IMR-90 (cell line): ENCODE measurements around the gene CD93. TPM values are rescaled to one million over a fixed set of nuclear protein-coding genes. Genes with fewer than 3 reads are reported as not detected.

Experiments used
- ATAC-seq: fragments of 200-7000 bp; cut with Tn5 transposase; 2 replicates; pipeline ENCODE4 v1.9.1; 2020; ENCODE audit warnings: low read depth, mild to moderate bottlenecking, moderate library complexity
- BruUV-seq: library from RNA; stranded (reverse); fragments of 400-500 nt; replicated peaks from 2 replicates; lab custom pipeline; 2021; lab: Mats Ljungman, UMichigan
- CTCF ChIA-PET: fragments of 300-600 bp; formaldehyde crosslinking; extraction: SDS; loops from one replicate; lab custom pipeline; 2021; ENCODE audit warnings: antibody characterized with exemption; lab: Yijun Ruan, JAX
- POLR2A ChIA-PET: fragments of 300-600 bp; sonication (Branson Sonifier 250); formaldehyde crosslinking; loops from one replicate; lab custom pipeline; 2022; ENCODE audit warnings: antibody characterized with exemption; ENCODE audit not compliant: unreplicated experiment; lab: Charles Lee
- DNase-seq: peaks from one replicate; pipeline ENCODE4 v3.0.0; 2013
- H2AFZ ChIP-seq: replicated peaks from 2 replicates; pipeline ENCODE3; 2013; ENCODE audit warnings: low read length, mild to moderate bottlenecking; ENCODE audit not compliant: poor library complexity
- H2AK5ac ChIP-seq: 2 replicates; pipeline ENCODE4 v1.6.1; 2013; ENCODE audit warnings: low read depth, low read length, inconsistent platforms
- H2AK9ac ChIP-seq: replicated peaks from 2 replicates; pipeline ENCODE3; 2013; ENCODE audit warnings: mild to moderate bottlenecking, low read depth, low read length, moderate library complexity; ENCODE audit not compliant: poor library complexity
- H2BK120ac ChIP-seq: 2 replicates; pipeline ENCODE4 v1.6.1; 2013; ENCODE audit warnings: low read depth, low read length, inconsistent platforms
- H2BK15ac ChIP-seq: 3 replicates; pipeline ENCODE4 v1.6.1; 2013; ENCODE audit warnings: low read depth, low read length, inconsistent platforms
- H2BK20ac ChIP-seq: 2 replicates; pipeline ENCODE4 v1.6.1; 2013; ENCODE audit warnings: low read depth, mild to moderate bottlenecking, inconsistent platforms, low read length, moderate library complexity
- H2BK5ac ChIP-seq: 2 replicates; pipeline ENCODE4 v1.6.1; 2013; ENCODE audit warnings: mild to moderate bottlenecking, low read depth, low read length, inconsistent platforms; ENCODE audit not compliant: poor library complexity, severe bottlenecking
- H3K14ac ChIP-seq: replicated peaks from 2 replicates; pipeline ENCODE4 v1.6.1; 2013; ENCODE audit warnings: low read depth, low read length, inconsistent platforms
- H3K18ac ChIP-seq: 2 replicates; pipeline ENCODE4 v1.6.1; 2013; ENCODE audit warnings: low read depth, low read length, control low read depth
- H3K23ac ChIP-seq: 2 replicates; pipeline ENCODE4 v1.6.1; 2013; ENCODE audit warnings: low read depth, low read length, inconsistent platforms
- H3K27ac ChIP-seq: 2 replicates; pipeline ENCODE4 v1.5.1; 2013; ENCODE audit warnings: mild to moderate bottlenecking, control low read depth, low read length; ENCODE audit not compliant: insufficient read depth
- H3K27me3 ChIP-seq: 2 replicates; pipeline ENCODE4 v1.6.1; 2013; ENCODE audit warnings: low read length; ENCODE audit not compliant: control insufficient read depth, insufficient read depth
- H3K36me3 ChIP-seq: 2 replicates; pipeline ENCODE4 v1.6.1; 2013; ENCODE audit warnings: low read length, mixed read lengths; ENCODE audit not compliant: control insufficient read depth, insufficient read depth
- H3K4ac ChIP-seq: 2 replicates; pipeline ENCODE4 v1.6.1; 2013; ENCODE audit warnings: low read depth, low read length, inconsistent platforms
- H3K4me1 ChIP-seq: 2 replicates; pipeline ENCODE4 v1.6.1; 2013; ENCODE audit warnings: low read length, mixed read lengths; ENCODE audit not compliant: control insufficient read depth, insufficient read depth
- H3K4me2 ChIP-seq: 2 replicates; pipeline ENCODE4 v1.6.1; 2013; ENCODE audit warnings: low read depth, mild to moderate bottlenecking, control low read depth, low read length, moderate library complexity
- H3K4me3 ChIP-seq: 2 replicates; pipeline ENCODE4 v1.5.1; 2013; ENCODE audit warnings: low read depth, mild to moderate bottlenecking, control low read depth, low read length, moderate library complexity; ENCODE audit not compliant: insufficient read depth
- H3K56ac ChIP-seq: 2 replicates; pipeline ENCODE4 v1.6.1; 2013; ENCODE audit warnings: low read length, inconsistent platforms; ENCODE audit not compliant: insufficient read depth; ENCODE audit errors: extremely low read depth
- H3K79me1 ChIP-seq, 2 experiments: 2 replicates each; pipeline ENCODE4 v1.6.1; 2013; ENCODE audit warnings: low read length in 2 of 2, inconsistent platforms in 1 of 2, low read depth in 1 of 2
- H3K9ac ChIP-seq: 2 replicates; pipeline ENCODE4 v1.6.1; 2013; ENCODE audit warnings: low read depth, low read length, control low read depth
- H3K9me1 ChIP-seq: 2 replicates; pipeline ENCODE4 v1.6.1; 2013; ENCODE audit warnings: low read length, inconsistent platforms; ENCODE audit not compliant: insufficient read depth
- H3K9me3 ChIP-seq: 2 replicates; pipeline ENCODE4 v1.6.1; 2013; ENCODE audit warnings: low read length; ENCODE audit not compliant: control insufficient read depth, insufficient read depth
- H4K20me1 ChIP-seq: 2 replicates; pipeline ENCODE4 v1.6.1; 2013; ENCODE audit warnings: low read length, inconsistent platforms; ENCODE audit not compliant: insufficient read depth
- H4K5ac ChIP-seq: 2 replicates; pipeline ENCODE4 v1.6.1; 2013; ENCODE audit warnings: mild to moderate bottlenecking, low read depth, low read length, control low read depth
- H4K8ac ChIP-seq, 2 experiments: 2 replicates each; pipeline ENCODE4 v1.6.1; 2013; ENCODE audit warnings: low read depth in 2 of 2, low read length in 2 of 2, control low read depth in 1 of 2, inconsistent platforms in 1 of 2
- H4K91ac ChIP-seq: 2 replicates; pipeline ENCODE4 v1.6.1; 2013; ENCODE audit warnings: low read depth, low read length, inconsistent platforms; ENCODE audit not compliant: insufficient read depth
- WGBS, 2 experiments: methylation state at CpG; one replicate each; pipeline versions ENCODE4 v1.1.5 to v1.1.7; 2013; ENCODE audit warnings: missing lambda C conversion rate in 2 of 2; ENCODE audit not compliant: insufficient read length in 1 of 2; ENCODE audit errors: extremely low coverage in 2 of 2; 5-methylcytosine and 5-hydroxymethylcytosine counted together
- dilution Hi-C: fragments of 300-500 bp; cut with HindIII; formaldehyde crosslinking; loops from one replicate; pipeline ENCODE4 v1.14.3; 2018; ENCODE audit warnings: low sequenced_read_pairs; ENCODE audit not compliant: unreplicated experiment
- in situ Hi-C: fragments of 300-500 bp; cut with MboI; formaldehyde crosslinking; loops from 3 replicates; pipeline ENCODE4 v1.14.3; 2019; ENCODE audit warnings: low sequenced_read_pairs, inconsistent platforms, mixed read lengths
- intact Hi-C: fragments of 100-400 bp; cut with micrococcal nuclease; formaldehyde crosslinking; loops from 2 replicates; pipeline ENCODE4 v1.10.0; 2022
- polyA plus RNA-seq, 3 experiments: library from polyadenylated mRNA; depleted of rRNA; stranded (reverse); fragments of >200 nt; gene quantifications; 2 replicates each; pipeline ENCODE4 v1.2.3, GENCODE V29; 2012; ENCODE audit warnings: low replicate concordance in 1 of 3
- total RNA-seq: library from RNA; depleted of rRNA; stranded (reverse); fragments of >200 nt; gene quantifications from 2 replicates; pipeline ENCODE4 v1.2.3, GENCODE V29; 2012
- TF ChIP-seq, protein P1 (sequence below): fragments of 150-350 bp; IDR thresholded peaks from 2 replicates; pipeline ENCODE4 v1.6.1; 2016; ENCODE audit warnings: low read depth, mild to moderate bottlenecking, low read length, moderate library complexity, borderline replicate concordance
- TF ChIP-seq, protein P2 (sequence below): conservative IDR thresholded peaks from 2 replicates; pipeline ENCODE4 v1.5.1; 2012; ENCODE audit warnings: mild to moderate bottlenecking, low read depth, low read length, improper control_type of control experiment

Gene CD93
- total and polyA plus RNA-seq, 2 of the 4 experiments (the other 2 are of a cell fraction): under 0.01 to 0.02 TPM

DNA sequence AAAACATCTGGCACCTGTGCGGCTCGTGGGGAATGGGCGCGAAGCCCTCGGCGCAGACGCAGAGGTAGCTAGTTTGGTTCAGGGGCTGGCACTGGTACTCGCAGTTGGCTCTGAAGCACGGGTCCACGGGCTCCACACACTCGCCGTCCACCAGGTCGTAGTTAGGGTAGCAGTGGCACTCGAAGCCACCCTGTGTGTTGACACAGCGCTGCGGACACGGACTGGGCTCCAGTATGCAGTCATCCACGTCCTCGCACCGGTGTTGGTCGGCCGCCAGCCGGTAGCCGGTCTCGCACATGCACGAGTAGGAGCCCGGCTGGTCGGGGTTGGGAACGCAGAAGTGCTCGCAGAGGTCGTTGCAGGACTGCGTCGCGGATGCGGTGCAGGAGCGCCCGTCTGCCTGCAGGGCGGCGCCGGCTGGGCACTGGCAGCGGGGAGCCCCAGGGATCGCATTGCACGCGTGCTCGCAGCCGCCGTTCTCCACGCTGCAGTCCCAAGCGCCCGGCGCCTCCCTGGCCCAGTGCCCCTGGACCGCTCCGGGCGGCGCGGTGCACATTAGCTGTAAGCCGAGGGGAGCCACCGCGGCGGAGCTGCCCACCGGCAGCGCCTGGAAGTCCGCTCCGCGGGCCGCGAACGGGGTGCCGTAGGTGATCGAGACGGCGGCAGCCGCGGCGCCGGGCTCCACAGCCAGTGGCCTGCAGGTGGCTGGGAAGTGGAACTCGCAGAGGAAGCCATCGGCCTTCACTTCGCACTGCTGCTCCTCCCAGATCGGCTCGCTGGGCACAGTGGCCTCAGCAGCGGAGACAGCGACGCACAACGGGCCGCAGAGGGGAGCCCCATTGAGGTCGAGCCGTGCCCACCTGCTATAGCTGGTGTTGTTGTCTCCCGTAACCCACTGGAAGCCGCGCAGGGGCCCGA lies 37.6 kb downstream of the CD93 start:
- no peak overlapping the region for H2AK9ac ChIP-seq
- H3K27ac ChIP-seq: no peak overlapping the region
- ChIA-PET POLR2A (no interaction called here), CTCF (interaction anchor here (2.4 kb wide), 1 partner anchor 301 kb away, joined by 7 read pairs; no protein-coding TSS in a partner anchor)
- in situ Hi-C loops: no loop called here
- no peak overlapping the region for H3K14ac ChIP-seq
- H3K27me3 ChIP-seq: peaks cover 76% of the 10 kb centered on the region
- H3K4me3 ChIP-seq: no peak overlapping the region
- no peak overlapping the region for H3K9ac ChIP-seq
- H4K8ac ChIP-seq: no peak overlapping the region
- H3K4me2 ChIP-seq: peak overlapping the region; percentile 59; the same call in 1 of the 2 replicates
- DNase-seq (peak; percentile 1), ATAC-seq (peak; percentile 33)
- no peaks in the 10 kb centered on the region for H3K9me1 ChIP-seq
- no peak overlapping the region for H2BK15ac ChIP-seq
- WGBS, 2 experiments: 5% methylated on average over 52 of the region's 92 CpGs; no CpG with 5 or more reads in 1 of the 2 experiments
- BruUV-seq: no TSS peak
- peaks cover 4% of the 10 kb centered on the region; the same call in 1 of the 2 replicates for H3K9me3 ChIP-seq
- H3K4me1 ChIP-seq: peaks cover 4% of the 10 kb centered on the region; the same call in 1 of the 2 replicates
- no peaks in the 10 kb centered on the region; the same call in 1 of the 2 replicates for H4K20me1 ChIP-seq
- H4K5ac ChIP-seq: no peak overlapping the region
- TF ChIP-seq, protein P1, sequence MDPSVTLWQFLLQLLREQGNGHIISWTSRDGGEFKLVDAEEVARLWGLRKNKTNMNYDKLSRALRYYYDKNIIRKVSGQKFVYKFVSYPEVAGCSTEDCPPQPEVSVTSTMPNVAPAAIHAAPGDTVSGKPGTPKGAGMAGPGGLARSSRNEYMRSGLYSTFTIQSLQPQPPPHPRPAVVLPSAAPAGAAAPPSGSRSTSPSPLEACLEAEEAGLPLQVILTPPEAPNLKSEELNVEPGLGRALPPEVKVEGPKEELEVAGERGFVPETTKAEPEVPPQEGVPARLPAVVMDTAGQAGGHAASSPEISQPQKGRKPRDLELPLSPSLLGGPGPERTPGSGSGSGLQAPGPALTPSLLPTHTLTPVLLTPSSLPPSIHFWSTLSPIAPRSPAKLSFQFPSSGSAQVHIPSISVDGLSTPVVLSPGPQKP: no peak
- TF ChIP-seq, protein P2, sequence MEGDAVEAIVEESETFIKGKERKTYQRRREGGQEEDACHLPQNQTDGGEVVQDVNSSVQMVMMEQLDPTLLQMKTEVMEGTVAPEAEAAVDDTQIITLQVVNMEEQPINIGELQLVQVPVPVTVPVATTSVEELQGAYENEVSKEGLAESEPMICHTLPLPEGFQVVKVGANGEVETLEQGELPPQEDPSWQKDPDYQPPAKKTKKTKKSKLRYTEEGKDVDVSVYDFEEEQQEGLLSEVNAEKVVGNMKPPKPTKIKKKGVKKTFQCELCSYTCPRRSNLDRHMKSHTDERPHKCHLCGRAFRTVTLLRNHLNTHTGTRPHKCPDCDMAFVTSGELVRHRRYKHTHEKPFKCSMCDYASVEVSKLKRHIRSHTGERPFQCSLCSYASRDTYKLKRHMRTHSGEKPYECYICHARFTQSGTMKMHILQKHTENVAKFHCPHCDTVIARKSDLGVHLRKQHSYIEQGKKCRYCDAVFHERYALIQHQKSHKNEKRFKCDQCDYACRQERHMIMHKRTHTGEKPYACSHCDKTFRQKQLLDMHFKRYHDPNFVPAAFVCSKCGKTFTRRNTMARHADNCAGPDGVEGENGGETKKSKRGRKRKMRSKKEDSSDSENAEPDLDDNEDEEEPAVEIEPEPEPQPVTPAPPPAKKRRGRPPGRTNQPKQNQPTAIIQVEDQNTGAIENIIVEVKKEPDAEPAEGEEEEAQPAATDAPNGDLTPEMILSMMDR: 0 out of 2 replicates have a peak, but pooled peaks have one; percentile 16
- H2BK20ac ChIP-seq: no peak overlapping the region
- intact Hi-C loops: no loop called here
- H2BK120ac ChIP-seq: no peak overlapping the region
- H3K56ac ChIP-seq: no peak overlapping the region
- peak overlapping the region; percentile 58 for H2AFZ ChIP-seq
- no peaks in the 10 kb centered on the region for H3K36me3 ChIP-seq
- no peaks in the 10 kb centered on the region for H3K79me1 ChIP-seq
- H2BK5ac ChIP-seq: no peak overlapping the region
- H3K18ac ChIP-seq: no peak overlapping the region
- no peak overlapping the region for H4K91ac ChIP-seq
- no peak overlapping the region for H2AK5ac ChIP-seq
- H3K23ac ChIP-seq: no peak overlapping the region
- dilution Hi-C loops: no loop called here
- no peak overlapping the region for H3K4ac ChIP-seq
